Activated CD4-positive, alpha-beta T cell treated with anti-CD3 and anti-CD28 coated beads, Interleukin-2, amount 10 ng/mL, durations not matched to agents 7 days and 5 days (primary cell): Measurements from ENCODE around the gene CFAP74. TPM values are rescaled to one million over a fixed set of nuclear protein-coding genes. Genes with fewer than 3 reads are reported as not detected.

ENCODE experiments used
- CTCF ChIA-PET: fragments of 350-600 bp; sonication (Branson Sonifier 250); formaldehyde crosslinking; loops from one replicate; lab custom pipeline; 2021; ENCODE audit warnings: antibody characterized with exemption; lab: Charles Lee
- POLR2A ChIA-PET: fragments of 350-600 bp; sonication (Branson Sonifier 250); formaldehyde crosslinking; loops from one replicate; lab custom pipeline; 2021; ENCODE audit warnings: antibody characterized with exemption; lab: Charles Lee
- DNase-seq: peaks from one replicate; pipeline ENCODE4 v3.0.0-alpha.2; 2020
- H3K27ac Mint-ChIP-seq: one replicate; pipeline ENCODE4 v1.8.0; 2021; ENCODE audit warnings: mild to moderate bottlenecking, moderate library complexity, mixed read lengths
- H3K27me3 Mint-ChIP-seq: one replicate; pipeline ENCODE4 v1.8.0; 2021; ENCODE audit warnings: mixed read lengths
- H3K36me3 Mint-ChIP-seq: one replicate; pipeline ENCODE4 v1.8.0; 2021; ENCODE audit warnings: low read depth, mixed read lengths
- H3K4me1 Mint-ChIP-seq: one replicate; pipeline ENCODE4 v1.8.0; 2021; ENCODE audit warnings: mixed read lengths
- H3K4me3 Mint-ChIP-seq: one replicate; pipeline ENCODE4 v1.8.0; 2021; ENCODE audit warnings: mild to moderate bottlenecking, moderate library complexity, mixed read lengths
- H3K9me3 Mint-ChIP-seq: one replicate; pipeline ENCODE4 v1.8.0; 2021; ENCODE audit warnings: mixed read lengths
- total RNA-seq, 2 experiments: library from RNA; stranded (reverse); gene quantifications; one replicate each; pipeline ENCODE4 v1.2.3, GENCODE V29; 2021

CFAP74 gene
- total RNA-seq, 2 experiments from 2014 or later = not detected

GRCh38 chr1:2046174-2046917, 42.8 kb upstream of the CFAP74 start:
- H3K4me3 Mint-ChIP-seq = no peak overlapping the region
- no peaks in the 10 kb centered on the region for H3K36me3 Mint-ChIP-seq
- POLR2A ChIA-PET = no interaction called here

DNA sequence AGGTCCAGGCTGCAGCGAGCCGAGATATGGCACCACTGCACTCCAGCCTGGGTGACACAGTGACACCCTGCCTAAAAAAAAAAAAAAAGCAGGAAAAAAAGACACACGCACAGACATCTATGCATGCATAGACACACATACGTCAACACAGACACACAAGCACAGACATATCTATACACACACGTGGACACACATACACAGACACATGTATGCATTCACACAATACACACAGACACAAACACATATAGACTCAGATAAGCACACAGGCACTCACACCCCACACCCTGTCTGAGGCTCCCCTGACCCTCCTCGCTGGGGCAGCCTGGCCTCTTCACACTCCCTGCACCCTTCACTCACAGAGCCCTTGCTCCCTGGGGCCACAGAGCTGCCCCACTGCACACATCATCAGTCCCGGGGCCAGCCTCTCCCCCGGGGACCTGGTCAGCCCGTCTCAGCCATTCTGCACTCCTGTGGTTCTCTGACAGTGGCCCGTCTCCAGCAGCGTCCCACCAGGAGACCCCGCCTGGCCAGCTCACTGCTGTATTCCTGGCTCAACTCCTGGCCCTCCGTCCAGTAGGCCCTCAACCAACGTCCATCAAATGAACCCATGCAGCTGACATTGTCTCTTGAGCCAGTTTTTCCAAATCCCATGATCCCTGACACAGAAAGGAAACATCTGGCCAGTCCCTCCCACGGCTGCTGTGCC, 42.0 kb upstream of the CFAP74 start:
- Mint-ChIP-seq H3K9me3 (no peaks in the 10 kb centered on the region), H3K27me3 (peaks cover 18% of the 10 kb centered on the region)
- POLR2A ChIA-PET = no interaction called here

More at GRCh38 chr1:2046174-2046917, 42.8 kb upstream of the CFAP74 start:
- Mint-ChIP-seq H3K27me3 (peaks cover 18% of the 10 kb centered on the region), H3K9me3 (no peaks in the 10 kb centered on the region), H3K27ac (no peak overlapping the region), H3K4me1 (peaks cover 17% of the 10 kb centered on the region)
- CTCF ChIA-PET = interaction anchor here (0.8 to 2.6 kb wide), 4 partner anchors 10 to 17 kb away, joined by 3 to 17 read pairs (median 3); no protein-coding TSS in a partner anchor
- DNase-seq = peak; percentile 41

GRCh38 chr1:2044510-2045319, 41.1 kb upstream of the CFAP74 start:
- ChIA-PET POLR2A (no interaction called here), CTCF (interaction anchor here (0.5 to 2.6 kb wide), 21 partner anchors 9 to 198 kb away, joined by 3 to 20 read pairs (median 4); partner anchors contain the start of genes CFAP74 and GABRD)
- Mint-ChIP-seq H3K9me3 (no peaks in the 10 kb centered on the region), H3K4me3 (no peak overlapping the region), H3K27ac (no peak overlapping the region), H3K27me3 (peaks cover 18% of the 10 kb centered on the region), H3K36me3 (no peaks in the 10 kb centered on the region), H3K4me1 (peaks cover 17% of the 10 kb centered on the region)
- peak; percentile 71 for DNase-seq

More for the DNA sequence above, 42.0 kb upstream of the CFAP74 start:
- no peak overlapping the region for H3K27ac Mint-ChIP-seq
- no peak for DNase-seq
- H3K4me1 Mint-ChIP-seq = peaks cover 17% of the 10 kb centered on the region
- CTCF ChIA-PET = interaction anchor here (0.6 to 2.6 kb wide), 15 partner anchors 13 to 199 kb away, joined by 3 to 20 read pairs (median 5); partner anchors contain the start of gene GABRD
- no peaks in the 10 kb centered on the region for H3K36me3 Mint-ChIP-seq
- H3K4me3 Mint-ChIP-seq = no peak overlapping the region

- CTCF ChIA-PET = interaction anchor here (0.9 to 2.6 kb wide), 12 partner anchors 8 to 135 kb away, joined by 3 to 20 read pairs (median 6); partner anchors contain the start of gene CFAP74
Observed at GRCh38 chr1:2043886-2044285, 40.3 kb upstream of the CFAP74 start.

GRCh38 chr1:2042830-2043773, 39.5 kb upstream of the CFAP74 start:
- Mint-ChIP-seq H3K27ac (no peak overlapping the region), H3K4me3 (no peak overlapping the region), H3K9me3 (no peaks in the 10 kb centered on the region), H3K27me3 (peaks cover 5% of the 10 kb centered on the region), H3K36me3 (no peaks in the 10 kb centered on the region), H3K4me1 (peaks cover 11% of the 10 kb centered on the region)
- POLR2A ChIA-PET = no interaction called here
- DNase-seq = no peak
- CTCF ChIA-PET = interaction anchor here (0.6 to 2.6 kb wide), 7 partner anchors 10 to 251 kb away, joined by 3 to 20 read pairs (median 8); partner anchors contain the start of gene CFAP74

More at GRCh38 chr1:2043886-2044285, 40.3 kb upstream of the CFAP74 start:
- POLR2A ChIA-PET = no interaction called here
- Mint-ChIP-seq H3K4me3 (no peak overlapping the region), H3K4me1 (peaks cover 11% of the 10 kb centered on the region), H3K27me3 (peaks cover 11% of the 10 kb centered on the region), H3K36me3 (no peaks in the 10 kb centered on the region), H3K27ac (peak overlapping the region; percentile 61), H3K9me3 (no peaks in the 10 kb centered on the region)
- no peak for DNase-seq

DNA sequence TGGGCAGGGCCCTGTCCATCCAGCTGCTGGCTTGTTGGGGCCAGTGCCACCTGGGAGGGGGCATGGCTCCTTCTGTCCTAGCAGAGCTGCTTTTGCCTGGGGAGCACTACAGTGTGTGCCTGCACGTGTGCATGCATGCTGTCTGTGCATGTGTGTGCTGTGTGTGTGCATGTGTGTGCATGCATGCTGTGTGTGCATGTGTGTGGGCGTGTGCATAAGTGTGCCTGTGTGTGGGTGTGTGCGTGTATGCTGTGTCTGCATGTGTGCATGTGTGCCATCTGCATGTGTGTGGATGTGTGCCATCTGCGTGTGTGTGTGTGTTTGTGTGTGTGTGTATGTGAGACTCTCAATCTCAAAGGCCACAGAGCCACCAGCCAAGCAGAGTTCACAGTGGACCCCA, 38.3 kb upstream of the CFAP74 start:
- Mint-ChIP-seq H3K4me3 (no peak overlapping the region), H3K36me3 (no peaks in the 10 kb centered on the region), H3K9me3 (no peaks in the 10 kb centered on the region), H3K27ac (no peak overlapping the region), H3K27me3 (peaks cover 5% of the 10 kb centered on the region), H3K4me1 (peaks cover 11% of the 10 kb centered on the region)
- ChIA-PET POLR2A (no interaction called here), CTCF (interaction anchor here (0.6 kb wide), 1 partner anchor 252 kb away, joined by 3 read pairs; no protein-coding TSS in a partner anchor)
- no peak for DNase-seq

- peaks cover 5% of the 10 kb centered on the region for H3K27me3 Mint-ChIP-seq
- peaks cover 11% of the 10 kb centered on the region for H3K4me1 Mint-ChIP-seq
- no peak for DNase-seq
- POLR2A ChIA-PET = no interaction called here
- H3K9me3 Mint-ChIP-seq = no peaks in the 10 kb centered on the region
- no peak overlapping the region for H3K4me3 Mint-ChIP-seq
- no peak overlapping the region for H3K27ac Mint-ChIP-seq
- CTCF ChIA-PET = interaction anchor here (0.8 kb wide), 1 partner anchor 75 kb away, joined by 3 read pairs; no protein-coding TSS in a partner anchor
- H3K36me3 Mint-ChIP-seq = no peaks in the 10 kb centered on the region
Observed at GRCh38 chr1:2041305-2041704, 37.7 kb upstream of the CFAP74 start.

DNA sequence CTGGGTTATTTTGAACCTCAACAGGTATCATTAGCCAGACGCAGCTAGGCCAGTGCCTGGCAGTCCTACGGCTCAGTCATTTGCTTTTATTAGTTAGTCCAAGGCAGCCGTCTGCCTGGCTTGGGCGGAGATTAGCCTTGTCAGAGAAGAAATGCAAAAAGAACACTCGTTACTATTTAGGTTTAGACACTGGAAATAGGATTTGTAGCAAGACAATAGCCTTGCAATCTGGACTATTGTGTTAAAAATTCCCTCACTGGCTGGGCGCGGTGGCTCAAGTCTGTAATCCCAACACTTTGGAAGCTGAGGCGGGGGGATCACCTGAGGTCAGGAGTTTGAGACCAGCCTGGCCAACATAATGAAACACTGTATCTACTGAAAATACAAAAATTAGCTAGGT, 35.7 kb upstream of the CFAP74 start:
- Mint-ChIP-seq H3K27me3 (no peaks in the 10 kb centered on the region), H3K9me3 (no peaks in the 10 kb centered on the region), H3K4me1 (peaks cover 2% of the 10 kb centered on the region), H3K36me3 (no peaks in the 10 kb centered on the region), H3K27ac (no peak overlapping the region), H3K4me3 (no peak overlapping the region)
- no peak for DNase-seq
- ChIA-PET POLR2A (no interaction called here), CTCF (no interaction called here)

DNA sequence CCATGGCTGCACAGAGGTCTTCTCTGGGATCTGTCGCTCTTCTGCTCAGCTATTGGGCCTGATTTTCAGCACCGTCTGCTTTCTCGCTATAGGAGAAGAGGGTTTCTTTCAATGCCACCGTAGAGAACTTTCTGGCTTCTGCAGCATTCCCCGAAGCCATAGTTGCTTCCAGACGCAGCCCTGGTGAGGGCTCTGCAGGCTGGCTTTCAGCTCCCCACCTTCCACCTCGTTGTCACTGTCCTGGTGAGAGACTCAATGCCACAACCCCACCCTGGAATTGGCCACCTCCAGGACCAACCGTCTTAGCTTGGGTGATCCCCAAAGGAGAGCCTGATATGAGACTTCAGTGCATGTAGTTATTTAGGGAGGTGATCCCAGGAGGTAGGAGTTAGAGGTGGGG, 34.6 kb upstream of the CFAP74 start:
- H3K9me3 Mint-ChIP-seq = no peaks in the 10 kb centered on the region
- H3K27ac Mint-ChIP-seq = no peak overlapping the region
- DNase-seq = no peak
- no peaks in the 10 kb centered on the region for H3K27me3 Mint-ChIP-seq
- no peaks in the 10 kb centered on the region for H3K4me1 Mint-ChIP-seq
- no peak overlapping the region for H3K4me3 Mint-ChIP-seq
- no peaks in the 10 kb centered on the region for H3K36me3 Mint-ChIP-seq
- ChIA-PET POLR2A (no interaction called here), CTCF (interaction anchor here (0.8 kb wide), 1 partner anchor 17 kb away, joined by 3 read pairs; no protein-coding TSS in a partner anchor)

- Mint-ChIP-seq H3K36me3 (no peaks in the 10 kb centered on the region), H3K27me3 (no peaks in the 10 kb centered on the region), H3K4me1 (no peaks in the 10 kb centered on the region), H3K27ac (no peak overlapping the region), H3K4me3 (no peak overlapping the region), H3K9me3 (no peaks in the 10 kb centered on the region)
- DNase-seq = no peak
- ChIA-PET CTCF (no interaction called here), POLR2A (no interaction called here)
Observed at GRCh38 chr1:2037314-2037979, 33.9 kb upstream of the CFAP74 start.

GRCh38 chr1:2036287-2036686, 32.7 kb upstream of the CFAP74 start:
- Mint-ChIP-seq H3K27ac (no peak overlapping the region), H3K27me3 (no peaks in the 10 kb centered on the region), H3K4me1 (no peaks in the 10 kb centered on the region), H3K36me3 (no peaks in the 10 kb centered on the region), H3K9me3 (no peaks in the 10 kb centered on the region), H3K4me3 (no peak overlapping the region)
- DNase-seq = no peak
- ChIA-PET CTCF (interaction anchor here (0.6 to 1.1 kb wide), 2 partner anchors 8 to 54 kb away, joined by 3 to 4 read pairs; no protein-coding TSS in a partner anchor), POLR2A (no interaction called here)
